Suprapubic skin (tissue), 4 donors: ENCODE results near the gene NTM. TPM values are rescaled to one million over a fixed set of nuclear protein-coding genes. Genes with fewer than 3 reads are reported as not detected.

Experiments
- DNase-seq, 2 donors: peaks; one replicate each; pipeline ENCODE4 v3.0.0-alpha.2; 2019; ENCODE audit warnings: low spot score in 2 of 2
- H3K27ac ChIP-seq: fragments of 200-600 bp; sonication (generic); one replicate; pipeline ENCODE4 v1.5.1; 2019
- H3K27me3 ChIP-seq: fragments of 200-600 bp; sonication (generic); one replicate; pipeline ENCODE4 v1.5.1; 2019
- H3K36me3 ChIP-seq: fragments of 200-600 bp; sonication (generic); one replicate; pipeline ENCODE4 v1.5.1; 2019
- H3K4me1 ChIP-seq: fragments of 200-600 bp; sonication (generic); one replicate; pipeline ENCODE4 v1.5.1; 2019
- H3K4me3 ChIP-seq: fragments of 200-600 bp; sonication (generic); one replicate; pipeline ENCODE4 v1.5.1; 2019; ENCODE audit warnings: mild to moderate bottlenecking
- H3K9me3 ChIP-seq: fragments of 200-600 bp; sonication (generic); one replicate; pipeline ENCODE4 v1.5.1; 2019
- CTCF ChIP-seq, 2 donors: fragments of 200-600 bp in 1 of 2; fragments of 450-650 bp in 1 of 2; sonication (generic) in 1 of 2; IDR thresholded peaks; one replicate each; pipeline ENCODE4 v1.5.1; 2016 to 2019; ENCODE audit warnings: antibody characterized with exemption in 2 of 2, mild to moderate bottlenecking in 1 of 2, moderate library complexity in 1 of 2
- EP300 ChIP-seq: sonication (generic); formaldehyde crosslinking; IDR thresholded peaks from one replicate; pipeline ENCODE4 v1.6.1; 2017; ENCODE audit warnings: antibody characterized with exemption
- POLR2A ChIP-seq, 2 donors: fragments of 450-650 bp; IDR thresholded peaks; one replicate each; pipeline ENCODE4 v1.6.1; 2017; ENCODE audit warnings: antibody characterized with exemption in 2 of 2, mild to moderate bottlenecking in 2 of 2, moderate library complexity in 2 of 2
- POLR2AphosphoS5 ChIP-seq, 3 donors: sonication (generic); formaldehyde crosslinking; IDR thresholded peaks; one replicate each; pipeline ENCODE4 v1.6.1; 2017; ENCODE audit warnings: antibody characterized with exemption in 3 of 3
- WGBS: methylation state at CpG from one replicate; pipeline ENCODE4 v1.1.5; 2018; 5-methylcytosine and 5-hydroxymethylcytosine counted together
- total RNA-seq, 4 donors: library from RNA; depleted of rRNA; stranded (reverse); fragments of >200 nt; gene quantifications; one replicate each; pipeline ENCODE4 v1.1.0, GENCODE V29; 2016

NTM gene
- total RNA-seq, 4 donors from 2014 or later, result 0.19 to 19.1 (median 2.1) TPM

GRCh38 chr11:132351050-132351449, 980.6 kb downstream of the NTM start:
- no peak overlapping the region for H3K27ac ChIP-seq
- H3K4me3 ChIP-seq, result no peak overlapping the region
- no peaks in the 10 kb centered on the region for H3K4me1 ChIP-seq
- H3K9me3 ChIP-seq, result no peaks in the 10 kb centered on the region
- DNase-seq, result no peak
- peaks cover 3% of the 10 kb centered on the region for H3K27me3 ChIP-seq
- no peaks in the 10 kb centered on the region for H3K36me3 ChIP-seq
- 91% methylated on average over 7 of the region's 7 CpGs for WGBS
- no peak for TF ChIP-seq POLR2A (IDR thresholded peaks at IDR 0.05)
- no peak for TF ChIP-seq EP300
- TF ChIP-seq POLR2AphosphoS5 (IDR thresholded peaks at IDR 0.05), result no peak
- no peak for TF ChIP-seq CTCF (IDR thresholded peaks at IDR 0.05)

GRCh38 chr11:132352497-132352896, 982.1 kb downstream of the NTM start:
- Histone ChIP-seq H3K9me3 (no peaks in the 10 kb centered on the region), H3K4me3 (no peak overlapping the region), H3K27me3 (peaks cover 3% of the 10 kb centered on the region), H3K27ac (no peak overlapping the region), H3K4me1 (no peaks in the 10 kb centered on the region), H3K36me3 (no peaks in the 10 kb centered on the region)
- WGBS, result 91% methylated on average over 7 of the region's 8 CpGs
- DNase-seq, result no peak
- TF ChIP-seq CTCF (IDR thresholded peaks at IDR 0.05) (no peak), EP300 (no peak), POLR2A (IDR thresholded peaks at IDR 0.05) (no peak), POLR2AphosphoS5 (IDR thresholded peaks at IDR 0.05) (no peak)

- Histone ChIP-seq H3K4me3 (no peak overlapping the region), H3K36me3 (no peaks in the 10 kb centered on the region), H3K4me1 (no peaks in the 10 kb centered on the region), H3K9me3 (no peaks in the 10 kb centered on the region), H3K27ac (no peak overlapping the region), H3K27me3 (peaks cover 3% of the 10 kb centered on the region)
- no peak for DNase-seq
- WGBS, result 73% methylated on average over 15 of the region's 15 CpGs
- TF ChIP-seq EP300 (no peak), CTCF (IDR thresholded peaks at IDR 0.05) (no peak), POLR2A (IDR thresholded peaks at IDR 0.05) (no peak), POLR2AphosphoS5 (IDR thresholded peaks at IDR 0.05) (no peak)
Observed at GRCh38 chr11:132353255-132353654, 982.8 kb downstream of the NTM start.

- H3K4me3 ChIP-seq, result no peak overlapping the region
- TF ChIP-seq EP300 (no peak), CTCF (IDR thresholded peaks at IDR 0.05) (no peak), POLR2AphosphoS5 (IDR thresholded peaks at IDR 0.05) (no peak), POLR2A (IDR thresholded peaks at IDR 0.05) (no peak)
- H3K27me3 ChIP-seq, result no peaks in the 10 kb centered on the region
- 62% methylated on average over 13 of the region's 13 CpGs for WGBS
- H3K36me3 ChIP-seq, result no peaks in the 10 kb centered on the region
- H3K27ac ChIP-seq, result no peak overlapping the region
- no peaks in the 10 kb centered on the region for H3K4me1 ChIP-seq
- DNase-seq, result no peak
- no peaks in the 10 kb centered on the region for H3K9me3 ChIP-seq
Observed at GRCh38 chr11:132357811-132358572, 987.6 kb downstream of the NTM start.

GRCh38 chr11:132358573-132358953, 988.1 kb downstream of the NTM start:
- Histone ChIP-seq H3K36me3 (no peaks in the 10 kb centered on the region), H3K27me3 (no peaks in the 10 kb centered on the region), H3K27ac (no peak overlapping the region), H3K4me3 (no peak overlapping the region), H3K4me1 (no peaks in the 10 kb centered on the region), H3K9me3 (no peaks in the 10 kb centered on the region)
- TF ChIP-seq EP300 (no peak), POLR2A (IDR thresholded peaks at IDR 0.05) (no peak), CTCF (IDR thresholded peaks at IDR 0.05) (no peak), POLR2AphosphoS5 (IDR thresholded peaks at IDR 0.05) (no peak)
- WGBS, result 73% methylated on average over 4 of the region's 4 CpGs
- no peak for DNase-seq
